Endothelial cell of umbilical vein (primary cell): ENCODE measurements around the gene CLDN14. TPM values are rescaled to one million over a fixed set of nuclear protein-coding genes. Genes with fewer than 3 reads are reported as not detected.

Experiments used
- BruUV-seq: library from RNA; stranded (reverse); fragments of 400-500 nt; replicated peaks from 2 replicates; lab custom pipeline; 2021; lab: Mats Ljungman, UMichigan
- CTCF ChIA-PET: fragments of 300-600, 350-600 bp; sonication (Branson Sonifier 250); formaldehyde crosslinking; loops from one replicate; lab custom pipeline; 2021; ENCODE audit warnings: antibody characterized with exemption, inconsistent platforms; lab: Charles Lee
- POLR2A ChIA-PET: fragments of 300-600, 350-600 bp; sonication (Branson Sonifier 250); formaldehyde crosslinking; loops from one replicate; lab custom pipeline; 2021; ENCODE audit warnings: antibody characterized with exemption, inconsistent platforms; lab: Charles Lee
- DNase-seq: peaks from one replicate; pipeline ENCODE4 v3.0.0-alpha.2; 2011; ENCODE audit warnings: low read depth, low spot score
- FAIRE-seq: peaks from 2 replicates; lab custom pipeline; 2011; peaks lifted over from hg19 to GRCh38; lab: Jason Lieb, UNC
- H2AFZ ChIP-seq: 2 replicates; pipeline ENCODE4 v1.6.0; 2012; ENCODE audit warnings: low read depth, low read length, control low read depth, inconsistent platforms
- H3K27ac ChIP-seq: 2 replicates; pipeline ENCODE4 v1.5.1; 2011; ENCODE audit warnings: low read depth, mild to moderate bottlenecking, control low read depth, low read length, moderate library complexity; ENCODE audit not compliant: insufficient read depth
- H3K27me3 ChIP-seq, 2 experiments: 2 replicates each; pipeline versions ENCODE4 v1.6.0 to v1.6.1; 2011; ENCODE audit warnings: low read length in 2 of 2, mixed read lengths in 1 of 2; ENCODE audit not compliant: control insufficient read depth in 2 of 2, insufficient read depth in 2 of 2
- H3K36me3 ChIP-seq, 2 experiments: 2 replicates in 1 of 2; 3 replicates in 1 of 2; pipeline ENCODE4 v1.5.1; 2011; ENCODE audit warnings: low read length in 2 of 2, mild to moderate bottlenecking in 1 of 2, moderate library complexity in 1 of 2; ENCODE audit not compliant: control insufficient read depth in 2 of 2, insufficient read depth in 2 of 2; ENCODE audit errors: extremely low read depth in 1 of 2
- H3K4me1 ChIP-seq: 3 replicates; pipeline ENCODE4 v1.5.1; 2011; ENCODE audit warnings: mild to moderate bottlenecking, low read length; ENCODE audit not compliant: control insufficient read depth, insufficient read depth; ENCODE audit errors: extremely low read depth
- H3K4me2 ChIP-seq: 2 replicates; pipeline ENCODE4 v1.6.1; 2011; ENCODE audit warnings: low read length, control low read depth, mixed read lengths; ENCODE audit not compliant: insufficient read depth
- H3K4me3 ChIP-seq, 3 experiments: fragments of 200-600 bp in 1 of 3; sonication (generic), shearing (Covaris generic) in 1 of 3; replicated peaks in 1 of 3; 2 replicates each; pipeline ENCODE4 v1.5.1; 2011 to 2016; ENCODE audit warnings: control low read depth in 3 of 3, low read length in 3 of 3, mild to moderate bottlenecking in 2 of 3, inconsistent platforms in 1 of 3, low read depth in 1 of 3, moderate library complexity in 1 of 3; ENCODE audit not compliant: insufficient read depth in 1 of 3
- H3K79me2 ChIP-seq: 2 replicates; pipeline ENCODE4 v1.6.0; 2012; ENCODE audit warnings: low read length, inconsistent platforms; ENCODE audit not compliant: control insufficient read depth, insufficient read depth
- H3K9ac ChIP-seq: replicated peaks from 2 replicates; pipeline ENCODE3; 2011; ENCODE audit warnings: low read length, control low read depth; ENCODE audit not compliant: insufficient read depth; ENCODE audit errors: extremely low read depth
- H3K9me1 ChIP-seq: replicated peaks from 3 replicates; pipeline ENCODE4 v1.6.0; 2011; ENCODE audit warnings: mild to moderate bottlenecking, low read length; ENCODE audit not compliant: control insufficient read depth, insufficient read depth; ENCODE audit errors: extremely low read depth
- H3K9me3 ChIP-seq: replicated peaks from 2 replicates; pipeline ENCODE4 v1.5.1; 2012; ENCODE audit warnings: low read length, inconsistent platforms; ENCODE audit not compliant: control insufficient read depth, insufficient read depth
- H4K20me1 ChIP-seq: replicated peaks from 2 replicates; pipeline ENCODE3; 2011; ENCODE audit warnings: mild to moderate bottlenecking, low read length; ENCODE audit not compliant: control insufficient read depth, insufficient read depth; ENCODE audit errors: extremely low read depth
- EZH2 ChIP-seq: IDR thresholded peaks from 2 replicates; pipeline ENCODE4 v1.6.1; 2012; ENCODE audit warnings: borderline replicate concordance, low read depth, mild to moderate bottlenecking, moderate library complexity, low read length, inconsistent platforms; ENCODE audit not compliant: severe bottlenecking
- FOS ChIP-seq: IDR thresholded peaks from 2 replicates; pipeline ENCODE4 v1.6.1; 2011; ENCODE audit warnings: mild to moderate bottlenecking, low read length, moderate library complexity, borderline replicate concordance; ENCODE audit not compliant: insufficient read depth
- GATA2 ChIP-seq: IDR thresholded peaks from 2 replicates; pipeline ENCODE4 v1.7.0; 2011; ENCODE audit warnings: low read depth, mild to moderate bottlenecking, moderate library complexity, mixed read lengths, low read length; ENCODE audit not compliant: insufficient read length, insufficient read depth
- JUN ChIP-seq: IDR thresholded peaks from 2 replicates; pipeline ENCODE4 v1.6.1; 2011; ENCODE audit warnings: borderline replicate concordance, low read depth; ENCODE audit not compliant: insufficient read length, insufficient read depth
- MYC ChIP-seq: IDR thresholded peaks from one replicate; pipeline ENCODE4 v1.6.1; 2011; ENCODE audit warnings: mild to moderate bottlenecking, low read depth, low read length
- POLR2A ChIP-seq: IDR thresholded peaks from 2 replicates; pipeline ENCODE4 v1.6.1; 2012; ENCODE audit warnings: low read depth, mild to moderate bottlenecking, control low read depth, low read length
- POLR2AphosphoS5 ChIP-seq: IDR thresholded peaks from 2 replicates; pipeline ENCODE4 v1.6.1; 2012; ENCODE audit warnings: low read depth, mild to moderate bottlenecking, control low read depth, low read length, moderate library complexity; ENCODE audit not compliant: insufficient read depth
- dilution Hi-C: fragments of 300-500 bp; cut with MboI; formaldehyde crosslinking; loops from one replicate; pipeline ENCODE4 v1.15.0; 2019; ENCODE audit warnings: low sequenced_read_pairs; ENCODE audit not compliant: extremely low pct_ligation_motif_present
- intact Hi-C: fragments of 100-400 bp; cut with micrococcal nuclease; formaldehyde crosslinking; loops from one replicate; pipeline ENCODE4 v1.10.0; 2022
- polyA plus RNA-seq, 4 experiments: library from polyadenylated mRNA; depleted of rRNA in 3 of 4; stranded (reverse) in 3 of 4; unstranded in 1 of 4; fragments of >200 nt; gene quantifications; 2 replicates each; pipeline versions ENCODE4 v1.2.1 to v1.2.3, GENCODE V29; 2011 to 2012; ENCODE audit warnings: missing spikeins in 1 of 4
- total RNA-seq: library from RNA; stranded (reverse); gene quantifications from 2 replicates; pipeline ENCODE4 v1.2.3, GENCODE V29; 2021
- TF ChIP-seq, protein P1 (sequence below): IDR thresholded peaks from 2 replicates; pipeline ENCODE4 v1.6.1; 2011; ENCODE audit not compliant: insufficient read depth, insufficient read length

The CLDN14 gene
- total and polyA plus RNA-seq, 2 donors (not counting 3 experiments of a cell fraction or from before 2014, with no cell fraction given), result 1.0 to 2.5 TPM

DNA sequence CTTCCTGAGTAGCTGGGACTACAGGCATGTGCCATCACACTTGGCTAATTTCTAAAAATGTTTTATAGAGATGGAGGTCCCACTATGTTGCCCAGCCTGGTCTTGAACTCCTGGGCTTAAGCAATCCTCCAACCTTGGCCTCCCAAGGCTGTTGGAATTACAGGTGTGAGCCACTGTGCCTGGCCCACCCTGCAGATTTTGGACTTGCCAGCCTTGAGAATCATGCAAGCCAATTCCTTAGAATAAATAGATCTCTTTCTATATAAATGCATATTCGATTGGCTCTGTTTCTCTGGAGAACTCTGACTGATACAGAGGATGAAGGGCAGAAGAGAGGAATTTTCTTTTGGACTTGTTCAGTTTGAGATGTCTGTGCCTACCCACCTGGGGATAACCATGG lies 6.7 kb downstream of the CLDN14 start:
- Histone ChIP-seq H3K4me3 (no peak overlapping the region), H3K4me1 (peaks cover 12% of the 10 kb centered on the region), H3K36me3 (no peaks in the 10 kb centered on the region), H3K27ac (no peak overlapping the region), H3K27me3 (no peaks in the 10 kb centered on the region), H3K9me1 (no peaks in the 10 kb centered on the region), H3K79me2 (peaks cover 9% of the 10 kb centered on the region), H3K4me2 (no peak overlapping the region), H2AFZ (no peak overlapping the region), H3K9ac (no peak overlapping the region), H4K20me1 (no peaks in the 10 kb centered on the region), H3K9me3 (no peaks in the 10 kb centered on the region)
- TF ChIP-seq POLR2AphosphoS5 (no peak), MYC (no peak), FOS (no peak), EZH2 (no peak), JUN (no peak), POLR2A (no peak)
- dilution Hi-C loops (no loop called here), intact Hi-C loops (no loop called here)
- ChIA-PET CTCF (no interaction called here), POLR2A (no interaction called here)
- BruUV-seq, result no TSS peak
- DNase-seq (no peak), FAIRE-seq (no peak)

DNA sequence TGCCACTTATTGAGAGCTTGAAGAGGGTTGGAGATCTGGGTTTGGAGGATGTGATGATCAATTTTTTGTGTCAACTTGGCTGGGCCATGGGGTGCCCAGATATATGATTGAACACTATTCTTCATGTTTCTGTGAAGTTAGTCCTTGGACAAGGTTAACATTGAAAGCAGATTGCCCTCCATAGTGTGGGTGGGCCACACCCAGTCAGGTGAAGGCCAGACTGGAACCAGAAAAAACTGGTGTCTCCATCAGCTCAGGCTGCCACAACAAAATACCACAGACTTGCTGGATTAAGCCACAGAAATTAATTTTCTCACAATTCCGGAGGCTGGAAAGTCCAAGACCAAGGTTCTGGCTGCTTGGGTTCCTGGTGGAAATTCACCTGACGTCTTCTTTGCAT lies 7.5 kb downstream of the CLDN14 start:
- no peak for DNase-seq
- no peaks in the 10 kb centered on the region for H3K9me1 ChIP-seq
- H3K27me3 ChIP-seq, result no peaks in the 10 kb centered on the region
- intact Hi-C loops, result no loop called here
- H3K9ac ChIP-seq, result no peak overlapping the region
- ChIA-PET CTCF (no interaction called here), POLR2A (no interaction called here)
- H3K36me3 ChIP-seq, result no peaks in the 10 kb centered on the region
- H4K20me1 ChIP-seq, result no peaks in the 10 kb centered on the region
- no TSS peak for BruUV-seq
- H3K4me1 ChIP-seq, result peaks cover 5% of the 10 kb centered on the region
- peaks cover 13% of the 10 kb centered on the region for H3K79me2 ChIP-seq
- no peak overlapping the region for H3K4me2 ChIP-seq
- no peak overlapping the region for H2AFZ ChIP-seq
- no peak overlapping the region for H3K27ac ChIP-seq
- TF ChIP-seq, protein P1, sequence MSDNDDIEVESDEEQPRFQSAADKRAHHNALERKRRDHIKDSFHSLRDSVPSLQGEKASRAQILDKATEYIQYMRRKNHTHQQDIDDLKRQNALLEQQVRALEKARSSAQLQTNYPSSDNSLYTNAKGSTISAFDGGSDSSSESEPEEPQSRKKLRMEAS, result no peak
- no peak for TF ChIP-seq MYC
- TF ChIP-seq POLR2AphosphoS5, result no peak
- TF ChIP-seq GATA2, result no peak
- TF ChIP-seq JUN, result no peak
- no peak for TF ChIP-seq POLR2A
- H3K4me3 ChIP-seq, result no peak overlapping the region
- no peaks in the 10 kb centered on the region for H3K9me3 ChIP-seq
- dilution Hi-C loops, result no loop called here
- no peak for FAIRE-seq
